ENCODE measurements around the gene FAM222A.

The FAM222A gene

GRCh38 chr12:109711596-109712461 lies 1.8 kb upstream of the FAM222A start:
- no peak for FAIRE-seq

- no peak for FAIRE-seq
These were observed 702 bp downstream of the FAM222A start for GRCh38 chr12:109714141-109714912.

- FAIRE-seq, result no peak
These were observed 1.3 kb downstream of the FAM222A start for GRCh38 chr12:109714913-109715244.

GRCh38 chr12:109715310-109716091 lies 1.9 kb downstream of the FAM222A start:
- no peak for FAIRE-seq

- no peak for FAIRE-seq
These were observed 2.5 kb downstream of the FAM222A start for GRCh38 chr12:109716092-109716479.

GRCh38 chr12:109716512-109717389 lies 3.1 kb downstream of the FAM222A start:
- FAIRE-seq, result no peak

GRCh38 chr12:109717390-109718357 lies 4.0 kb downstream of the FAM222A start:
- no peak for FAIRE-seq

GRCh38 chr12:109718390-109718789 lies 4.8 kb downstream of the FAM222A start:
- FAIRE-seq, result no peak

GRCh38 chr12:109719123-109720022 lies 5.7 kb downstream of the FAM222A start:
- no peak for FAIRE-seq

GRCh38 chr12:109720152-109720856 lies 6.7 kb downstream of the FAM222A start:
- no peak for FAIRE-seq

GRCh38 chr12:109720857-109721189 lies 7.2 kb downstream of the FAM222A start:
- no peak for FAIRE-seq

- FAIRE-seq, result no peak
These were observed 7.7 kb downstream of the FAM222A start for GRCh38 chr12:109721276-109721675.

- FAIRE-seq, result no peak
These were observed 8.5 kb downstream of the FAM222A start for GRCh38 chr12:109722022-109722720.

GRCh38 chr12:109722721-109723094 lies 9.1 kb downstream of the FAM222A start:
- FAIRE-seq, result no peak

- FAIRE-seq, result no peak
These were observed 9.8 kb downstream of the FAM222A start for GRCh38 chr12:109723311-109723881.

GRCh38 chr12:109724321-109724892 lies 10.8 kb downstream of the FAM222A start:
- no peak for FAIRE-seq

GRCh38 chr12:109725321-109726105 lies 11.9 kb downstream of the FAM222A start:
- no peak for FAIRE-seq
